Measurements from ENCODE around the gene ANK3. TPM values are rescaled to one million over a fixed set of nuclear protein-coding genes. Genes with fewer than 3 reads are reported as not detected.

ANK3 gene
- total RNA-seq, 1 donor from 2014 or later: 12.6 TPM

- no peaks in the 10 kb centered on the region for H3K9me3 Mint-ChIP-seq (ENCODE audit: unreplicated experiment)
- no peak overlapping the region for H3K27ac Mint-ChIP-seq (ENCODE audit: unreplicated experiment)
- H3K4me1 Mint-ChIP-seq (ENCODE audit: unreplicated experiment): peaks cover 23% of the 10 kb centered on the region
- TF ChIP-seq CTCF (IDR thresholded peaks at IDR 0.05; ENCODE audit: unreplicated experiment): no peak
- no peak overlapping the region for H3K4me3 Mint-ChIP-seq (ENCODE audit: unreplicated experiment)
- no peaks in the 10 kb centered on the region for H3K27me3 Mint-ChIP-seq (ENCODE audit: unreplicated experiment)
- H3K36me3 Mint-ChIP-seq (ENCODE audit: low read depth, unreplicated experiment): no peaks in the 10 kb centered on the region
- no peak for DNase-seq (ENCODE audit: low spot score)
Observed at GRCh38 chr10:60257767-60258428, 131.8 kb downstream of the ANK3 start.

GRCh38 chr10:60254776-60255175 lies 134.9 kb downstream of the ANK3 start:
- no peak overlapping the region for H3K4me3 Mint-ChIP-seq (ENCODE audit: unreplicated experiment)
- no peak overlapping the region for H3K27ac Mint-ChIP-seq (ENCODE audit: unreplicated experiment)
- H3K4me1 Mint-ChIP-seq (ENCODE audit: unreplicated experiment): peaks cover 16% of the 10 kb centered on the region
- TF ChIP-seq CTCF (IDR thresholded peaks at IDR 0.05; ENCODE audit: unreplicated experiment): no peak
- DNase-seq (ENCODE audit: low spot score): no peak
- H3K36me3 Mint-ChIP-seq (ENCODE audit: low read depth, unreplicated experiment): no peaks in the 10 kb centered on the region
- no peaks in the 10 kb centered on the region for H3K27me3 Mint-ChIP-seq (ENCODE audit: unreplicated experiment)
- H3K9me3 Mint-ChIP-seq (ENCODE audit: unreplicated experiment): no peaks in the 10 kb centered on the region

- no peaks in the 10 kb centered on the region for H3K36me3 Mint-ChIP-seq (ENCODE audit: low read depth, unreplicated experiment)
- no peaks in the 10 kb centered on the region for H3K9me3 Mint-ChIP-seq (ENCODE audit: unreplicated experiment)
- DNase-seq (ENCODE audit: low spot score): no peak
- no peak for TF ChIP-seq CTCF (IDR thresholded peaks at IDR 0.05; ENCODE audit: unreplicated experiment)
- H3K27ac Mint-ChIP-seq (ENCODE audit: unreplicated experiment): no peak overlapping the region
- no peaks in the 10 kb centered on the region for H3K27me3 Mint-ChIP-seq (ENCODE audit: unreplicated experiment)
- no peak overlapping the region for H3K4me3 Mint-ChIP-seq (ENCODE audit: unreplicated experiment)
- H3K4me1 Mint-ChIP-seq (ENCODE audit: unreplicated experiment): peaks cover 8% of the 10 kb centered on the region
Observed at GRCh38 chr10:60253484-60253883, 136.2 kb downstream of the ANK3 start.

- no peaks in the 10 kb centered on the region for H3K36me3 Mint-ChIP-seq (ENCODE audit: low read depth, unreplicated experiment)
- H3K4me1 Mint-ChIP-seq (ENCODE audit: unreplicated experiment): peaks cover 2% of the 10 kb centered on the region
- no peak for TF ChIP-seq CTCF (IDR thresholded peaks at IDR 0.05; ENCODE audit: unreplicated experiment)
- H3K27ac Mint-ChIP-seq (ENCODE audit: unreplicated experiment): no peak overlapping the region
- no peaks in the 10 kb centered on the region for H3K27me3 Mint-ChIP-seq (ENCODE audit: unreplicated experiment)
- no peak overlapping the region for H3K4me3 Mint-ChIP-seq (ENCODE audit: unreplicated experiment)
- no peak for DNase-seq (ENCODE audit: low spot score)
- H3K9me3 Mint-ChIP-seq (ENCODE audit: unreplicated experiment): no peaks in the 10 kb centered on the region
Observed at GRCh38 chr10:60252688-60253087, 137.0 kb downstream of the ANK3 start.

- DNase-seq (ENCODE audit: low spot score): no peak
- H3K9me3 Mint-ChIP-seq (ENCODE audit: unreplicated experiment): no peaks in the 10 kb centered on the region
- H3K4me3 Mint-ChIP-seq (ENCODE audit: unreplicated experiment): no peak overlapping the region
- no peak for TF ChIP-seq CTCF (IDR thresholded peaks at IDR 0.05; ENCODE audit: unreplicated experiment)
- no peaks in the 10 kb centered on the region for H3K36me3 Mint-ChIP-seq (ENCODE audit: low read depth, unreplicated experiment)
- no peaks in the 10 kb centered on the region for H3K4me1 Mint-ChIP-seq (ENCODE audit: unreplicated experiment)
- H3K27ac Mint-ChIP-seq (ENCODE audit: unreplicated experiment): no peak overlapping the region
- peaks cover 2% of the 10 kb centered on the region for H3K27me3 Mint-ChIP-seq (ENCODE audit: unreplicated experiment)
Observed at GRCh38 chr10:60246382-60246781, 143.3 kb downstream of the ANK3 start.

Measured in endothelial cell (in vitro differentiated cells).